HL-60 (cell line): Measurements from ENCODE around the gene FLACC1.
"Not testable (repeated sequence)": the region's sequence is repeated elsewhere in the genome, so short reads cannot be mapped to it uniquely, and the experiment has no call there.

ENCODE experiments used
- DNase-seq, 2 experiments: peaks; one replicate each; pipeline ENCODE4 v3.0.0-alpha.2; 2010 to 2020; ENCODE audit warnings: low read depth in 1 of 2, low spot score in 1 of 2
- H3K27ac ChIP-seq: fragments of 250-450 bp; sonication (Bioruptor Pico); replicated peaks from 2 replicates; pipeline ENCODE4 v1.5.1; 2020; ENCODE audit warnings: mild to moderate bottlenecking, moderate library complexity
- H3K27me3 ChIP-seq: fragments of 250-450 bp; sonication (Bioruptor Pico); 2 replicates; pipeline ENCODE4 v1.5.1; 2021; ENCODE audit warnings: mild to moderate bottlenecking, moderate library complexity; ENCODE audit not compliant: insufficient read depth, poor library complexity, severe bottlenecking
- H3K4me3 ChIP-seq: replicated peaks from 2 replicates; pipeline ENCODE4 v1.5.1; 2011; ENCODE audit warnings: mild to moderate bottlenecking, control low read depth, low read length; ENCODE audit not compliant: insufficient read depth
- CTCF ChIP-seq: IDR thresholded peaks from one replicate; pipeline ENCODE4 v1.5.1; 2011; ENCODE audit warnings: low read length, control low read depth, inconsistent platforms; ENCODE audit not compliant: insufficient read depth
- GABPA ChIP-seq: IDR thresholded peaks from 2 replicates; pipeline ENCODE4 v1.6.1; 2012; ENCODE audit warnings: low read depth
- POLR2AphosphoS5 ChIP-seq: IDR thresholded peaks from 2 replicates; pipeline ENCODE4 v1.6.1; 2012; ENCODE audit warnings: low read depth
- REST ChIP-seq: IDR thresholded peaks from 2 replicates; pipeline ENCODE4 v1.6.1; 2012; ENCODE audit warnings: low read depth; ENCODE audit not compliant: insufficient replicate concordance
- SPI1 ChIP-seq: IDR thresholded peaks from 2 replicates; pipeline ENCODE4 v1.6.1; 2012; ENCODE audit warnings: low read depth, mild to moderate bottlenecking, borderline replicate concordance

FLACC1 gene

GRCh38 chr2:201378496-201379397 lies 21.6 kb upstream of the FLACC1 start:
- Histone ChIP-seq H3K4me3 (no peak overlapping the region), H3K27me3 (no peaks in the 10 kb centered on the region), H3K27ac (no peak overlapping the region)
- DNase-seq = no peak
- TF ChIP-seq GABPA (no peak), REST (no peak), SPI1 (no peak), POLR2AphosphoS5 (no peak), CTCF (no peak)

- no peak for TF ChIP-seq SPI1
- no peak for TF ChIP-seq CTCF
- TF ChIP-seq REST = no peak
- no peak for TF ChIP-seq POLR2AphosphoS5
- no peaks in the 10 kb centered on the region for H3K27me3 ChIP-seq
- H3K4me3 ChIP-seq = no peak overlapping the region
- DNase-seq = no peak
- no peak overlapping the region for H3K27ac ChIP-seq
These were observed 20.1 kb upstream of the FLACC1 start for GRCh38 chr2:201377218-201377617.

GRCh38 chr2:201369775-201370174 lies 12.6 kb upstream of the FLACC1 start:
- TF ChIP-seq CTCF = no peak
- no peak for TF ChIP-seq POLR2AphosphoS5
- no peak for TF ChIP-seq SPI1
- no peak for TF ChIP-seq REST
- no peak for TF ChIP-seq GABPA
- Histone ChIP-seq H3K4me3 (no peak overlapping the region), H3K27me3 (no peaks in the 10 kb centered on the region), H3K27ac (no peak overlapping the region)
- no peak for DNase-seq

DNA sequence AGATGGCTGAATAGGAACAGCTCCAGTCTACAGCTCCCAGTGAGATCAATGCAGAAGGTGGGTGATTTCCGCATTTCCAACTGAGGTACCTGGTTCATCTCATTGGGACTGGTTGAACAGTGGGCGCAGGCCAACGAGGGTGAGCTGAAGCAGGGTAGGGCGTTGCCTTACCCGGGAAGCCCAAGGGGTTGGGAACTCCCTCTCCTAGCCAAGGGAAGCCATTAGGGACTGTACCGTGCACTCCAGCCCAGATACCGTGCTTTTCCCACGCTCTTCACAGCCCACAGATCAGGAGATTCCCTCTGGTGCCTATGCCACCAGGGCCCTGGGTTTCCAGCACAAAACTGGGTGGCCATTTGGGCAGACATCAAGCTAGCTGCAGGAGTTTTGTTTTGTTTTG lies 12.2 kb upstream of the FLACC1 start:
- H3K4me3 ChIP-seq = not testable (repeated sequence)

More for the DNA sequence above, 12.2 kb upstream of the FLACC1 start:
- not testable (repeated sequence) for H3K27me3 ChIP-seq, H3K27ac ChIP-seq, DNase-seq
